Endothelial cell of hepatic sinusoid (primary cell): ENCODE measurements around the gene S1PR1.

Experiments
- in situ Hi-C: cut with HindIII; loops from 2 replicates; pipeline ENCODE4 v1.10.0; 2017; ENCODE audit warnings: low sequenced_read_pairs

Gene S1PR1

DNA sequence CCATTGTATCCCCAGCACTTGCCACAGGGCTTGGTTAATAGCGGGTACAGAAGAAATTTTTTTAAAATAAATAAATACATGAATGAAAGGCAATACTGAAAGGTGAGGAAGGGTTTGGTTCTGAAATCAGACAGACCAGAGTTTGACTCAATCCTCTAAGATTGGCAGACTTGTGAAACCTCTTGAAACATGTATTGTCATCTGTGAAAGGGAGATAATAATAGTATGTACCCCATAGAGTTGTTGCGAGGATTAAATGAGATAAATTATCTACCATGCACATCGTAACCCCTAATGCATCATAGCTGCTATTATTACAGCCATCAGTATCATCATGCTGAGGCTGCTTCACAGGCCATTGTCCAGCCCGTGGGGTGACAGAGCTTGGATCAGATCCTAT, 41.4 kb downstream of the S1PR1 start:
- in situ Hi-C loops: no loop called here

DNA sequence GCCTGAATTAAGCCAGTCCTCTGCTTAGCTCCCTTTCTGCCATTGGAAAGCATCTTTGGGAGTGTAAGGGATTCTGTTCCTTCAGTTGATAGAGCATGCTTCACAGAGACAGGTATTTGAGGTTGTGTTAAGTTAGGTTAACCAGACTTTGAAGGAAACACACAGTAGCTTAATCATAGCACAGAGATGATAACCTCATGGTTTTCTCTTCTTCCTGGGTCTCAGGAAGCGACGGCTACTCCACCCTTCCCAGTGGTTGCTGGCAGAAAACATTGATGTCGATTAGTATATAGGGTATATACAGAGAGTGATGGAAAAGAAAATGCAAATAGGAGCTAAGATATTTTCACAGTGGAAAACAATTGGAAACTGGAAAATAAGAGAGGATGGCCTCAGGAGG, 42.0 kb downstream of the S1PR1 start:
- in situ Hi-C loops: no loop called here

DNA sequence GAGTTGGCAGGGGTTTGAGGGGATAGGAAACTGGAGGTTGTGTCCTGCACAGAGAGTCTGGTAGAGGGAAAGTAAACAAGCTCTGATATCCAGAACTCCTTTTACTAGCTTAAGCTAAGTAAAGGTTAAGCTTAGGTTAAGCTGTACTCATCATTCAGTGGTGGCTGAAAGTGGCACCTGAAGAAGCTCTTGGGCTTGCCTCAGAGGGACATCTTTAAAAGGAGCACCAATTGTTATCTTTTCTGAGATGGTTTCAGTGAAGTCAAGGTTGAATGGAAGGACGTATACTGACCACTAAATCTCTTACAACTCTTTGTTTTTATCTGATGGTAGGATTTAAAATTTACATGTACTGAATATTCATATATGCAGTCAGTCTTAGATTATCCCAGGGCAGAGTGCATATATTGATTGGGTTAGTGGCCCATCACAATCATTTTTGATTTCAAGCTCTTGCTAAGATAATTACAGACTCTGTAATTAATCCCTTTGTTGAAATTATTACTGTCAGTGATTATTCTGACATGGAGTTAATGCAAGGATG, 43.3 kb downstream of the S1PR1 start:
- in situ Hi-C loops: no loop called here

DNA sequence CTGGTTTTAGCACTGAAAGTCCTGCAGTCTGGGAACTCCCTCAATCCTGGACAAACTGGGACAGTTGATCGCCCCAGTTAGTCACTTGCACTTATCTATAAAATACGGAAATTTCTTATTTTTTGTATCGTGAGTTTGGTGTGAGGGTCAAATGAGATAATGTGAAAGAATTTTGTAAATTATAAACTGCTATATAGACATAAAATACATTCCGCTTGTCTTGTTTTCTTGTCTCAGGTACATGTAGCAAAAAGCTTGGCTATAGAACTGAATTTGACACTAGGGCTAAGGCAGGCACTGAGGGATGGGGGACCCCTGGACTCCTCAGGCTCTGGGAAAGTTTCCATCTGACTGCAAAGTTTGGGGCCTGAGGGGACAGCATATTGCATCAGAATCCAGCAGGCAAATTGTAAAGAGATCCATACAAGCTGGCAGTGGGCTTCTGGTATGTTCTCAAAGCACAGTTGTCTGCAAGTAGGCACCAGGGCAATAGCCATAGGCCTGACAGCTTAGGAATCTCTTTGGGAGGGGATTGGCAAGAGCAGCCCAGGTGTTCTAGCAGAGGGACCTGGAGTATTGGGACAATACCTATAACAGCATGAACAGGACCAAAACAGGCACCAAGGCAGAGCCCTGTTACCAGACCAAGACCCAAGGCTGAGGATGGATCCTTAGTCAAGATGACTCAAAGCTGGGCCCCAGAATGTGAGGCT, 44.3 kb downstream of the S1PR1 start:
- in situ Hi-C loops: no loop called here

DNA sequence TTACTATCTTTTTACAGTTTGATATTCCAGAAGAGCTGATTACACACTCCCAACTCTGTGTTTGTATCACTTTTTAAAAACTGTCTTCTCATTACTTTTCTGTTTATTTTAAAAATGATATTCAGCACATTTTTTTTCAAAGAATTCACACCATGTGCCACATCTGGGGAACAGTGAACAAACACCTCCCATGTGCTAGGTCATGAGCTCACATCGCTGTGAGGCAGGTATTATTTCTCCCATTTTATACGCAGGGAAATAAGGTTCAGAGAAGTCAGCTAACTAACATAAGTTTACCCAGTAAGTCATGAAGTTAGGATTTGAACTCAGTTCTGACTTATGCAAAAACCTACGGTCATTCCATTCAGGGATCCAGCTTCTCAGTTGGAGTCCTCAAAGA, 44.9 kb downstream of the S1PR1 start:
- in situ Hi-C loops: no loop called here

DNA sequence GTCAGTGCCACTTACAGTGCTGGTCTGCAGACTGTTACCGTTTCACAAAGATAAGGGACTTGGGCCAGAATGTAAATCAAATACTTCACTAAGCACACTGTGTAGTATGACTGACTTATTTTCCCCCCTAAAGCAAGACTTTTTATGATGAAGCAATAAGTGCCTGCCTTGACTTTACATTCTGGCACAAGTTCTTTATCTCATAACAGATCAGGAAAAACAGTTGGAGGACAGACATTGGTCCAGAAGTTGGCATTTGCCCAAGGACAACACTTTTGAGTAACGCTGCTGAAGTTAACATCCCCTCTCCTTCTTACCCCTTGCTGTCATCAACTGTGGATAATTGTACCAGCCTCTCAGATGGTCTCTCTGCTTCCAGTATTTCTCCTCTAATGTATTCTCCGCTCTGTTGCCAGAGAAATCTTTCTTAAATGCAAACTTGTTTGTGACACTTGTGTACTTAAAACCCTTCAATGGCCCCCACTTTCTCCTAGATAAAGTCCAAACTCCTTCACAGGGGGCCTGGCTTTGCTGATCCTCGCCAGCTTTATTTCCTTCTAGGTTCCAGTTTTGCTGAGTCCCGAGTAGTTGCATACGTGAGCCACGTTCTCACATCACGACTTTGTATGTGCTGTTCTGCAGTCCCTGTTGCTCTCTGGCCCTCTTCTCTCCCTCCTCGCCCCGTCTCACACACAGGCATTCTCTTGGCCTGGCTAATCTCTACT, 45.7 kb downstream of the S1PR1 start:
- in situ Hi-C loops: no loop called here

DNA sequence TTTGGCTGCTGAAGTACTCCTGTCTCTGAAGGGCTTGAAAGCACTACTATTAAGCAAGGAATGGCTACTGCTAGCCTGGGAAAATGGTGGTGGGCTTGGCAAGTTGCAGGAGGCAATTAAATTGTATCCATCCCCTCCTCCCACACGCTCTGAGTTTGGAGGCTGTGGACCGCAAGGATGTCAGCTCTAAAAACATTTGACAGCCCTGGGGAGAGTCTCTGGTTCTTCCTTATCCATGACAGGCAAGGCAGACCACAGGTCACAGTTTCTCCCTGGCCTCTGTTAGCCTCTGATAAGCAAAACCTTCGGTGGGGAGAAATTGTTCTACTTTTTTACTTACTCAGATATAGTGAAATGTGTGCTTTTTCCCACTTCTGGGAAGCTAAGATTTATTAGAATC, 46.6 kb downstream of the S1PR1 start:
- in situ Hi-C loops: no loop called here

DNA sequence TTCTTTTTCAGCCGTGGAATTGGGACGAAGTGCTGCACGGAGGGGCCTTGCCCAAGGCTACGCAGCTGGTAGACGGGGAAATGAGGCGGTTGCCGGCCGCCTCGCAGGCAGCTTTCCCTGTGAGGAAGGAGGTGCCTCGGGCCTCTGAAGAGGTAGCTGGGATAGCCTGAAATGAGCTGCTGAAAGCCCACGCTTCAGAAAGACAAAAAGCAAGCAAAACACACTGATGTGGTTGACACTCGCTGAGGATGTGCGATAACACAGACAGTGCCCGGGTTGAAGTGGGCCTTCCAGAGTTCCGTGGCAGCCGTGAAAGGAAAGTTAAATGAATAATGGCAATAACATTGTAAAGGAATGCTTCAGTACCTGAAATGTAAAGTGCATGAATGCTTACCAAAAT, 47.2 kb downstream of the S1PR1 start:
- in situ Hi-C loops: no loop called here

DNA sequence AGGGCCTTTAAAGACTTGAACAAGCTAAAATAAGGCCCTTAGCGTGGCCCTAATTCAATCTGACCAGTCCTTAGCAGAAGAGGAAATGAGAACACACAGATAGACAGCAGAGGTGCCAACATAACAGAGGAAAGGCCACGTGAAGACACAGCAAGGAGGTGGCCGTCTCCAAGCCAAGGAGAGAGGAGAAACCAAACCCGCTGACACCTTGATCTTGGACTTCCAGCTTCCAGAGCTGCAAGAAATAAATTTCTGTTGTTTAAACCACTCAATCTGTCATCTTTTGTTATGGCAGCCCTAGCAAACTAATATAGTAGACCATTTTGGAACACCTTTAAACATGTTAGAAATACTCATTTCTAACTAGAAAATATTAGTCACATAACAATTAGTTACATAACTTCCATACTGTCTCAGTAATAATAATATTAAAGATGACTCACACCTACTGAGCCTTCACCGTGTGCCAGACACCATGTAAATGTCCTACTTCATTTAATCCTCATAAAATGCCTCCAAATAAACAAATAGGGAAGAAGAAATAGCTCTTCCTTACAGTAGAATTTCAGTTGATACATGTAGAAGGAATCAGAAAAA, 47.9 kb downstream of the S1PR1 start:
- in situ Hi-C loops: loop anchor here (5.0 kb wide), 1 partner anchor 367 kb away; no protein-coding TSS in a partner anchor

DNA sequence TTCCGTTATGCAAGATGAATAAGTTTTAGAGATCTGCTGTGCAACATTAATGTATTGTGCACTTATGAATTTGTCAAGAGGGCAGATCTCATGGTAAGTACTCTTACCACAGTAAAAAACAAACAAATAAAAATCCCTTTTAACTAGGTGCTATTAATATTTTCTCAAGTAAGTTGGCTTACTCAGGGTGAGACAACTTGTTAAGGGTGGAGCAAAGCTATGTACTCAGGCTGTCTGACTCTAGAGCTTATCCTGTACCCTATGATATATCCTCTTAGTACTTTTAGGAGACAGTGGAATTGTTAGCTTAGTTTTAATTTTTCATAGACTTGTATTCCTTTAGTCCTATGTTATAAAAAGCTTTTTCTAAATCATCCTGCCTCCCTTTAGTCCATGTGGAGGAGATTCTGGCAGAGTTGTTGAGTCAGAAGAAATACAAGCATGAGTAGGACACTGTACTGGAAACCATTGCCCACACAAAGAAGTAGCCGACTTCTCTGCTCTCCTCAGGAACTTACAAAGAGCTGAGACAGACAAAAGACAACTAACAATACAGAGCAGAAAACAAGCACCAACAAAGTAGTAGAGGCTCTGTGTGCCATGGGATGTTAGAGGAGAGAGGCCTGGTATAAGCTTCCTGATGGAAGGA, 49.2 kb downstream of the S1PR1 start:
- in situ Hi-C loops: loop anchor here (5.0 kb wide), 1 partner anchor 369 kb away; no protein-coding TSS in a partner anchor

DNA sequence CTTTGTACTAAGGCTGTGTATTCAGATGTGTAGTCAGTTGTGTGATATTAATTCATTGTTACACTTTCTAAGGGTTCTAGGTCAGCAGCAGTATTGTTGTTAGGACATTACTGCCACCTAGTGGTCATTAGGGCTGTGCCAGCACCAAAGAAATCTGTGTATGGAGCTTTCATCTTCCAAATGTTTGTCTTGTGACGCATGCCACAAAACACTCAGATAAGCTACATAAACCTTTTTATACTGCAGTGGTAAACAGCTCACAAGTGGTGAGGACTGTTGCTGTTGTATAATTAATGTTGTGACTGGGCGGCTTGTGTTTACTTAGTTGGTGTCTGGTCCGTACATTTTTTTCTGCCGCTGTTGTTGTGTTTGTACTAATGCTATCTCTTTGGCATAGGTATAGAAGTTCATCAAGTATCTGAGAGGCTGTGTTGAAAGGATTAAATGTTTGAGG, 51.7 kb downstream of the S1PR1 start:
- in situ Hi-C loops: loop anchor here (5.0 kb wide), 1 partner anchor 371 kb away; no protein-coding TSS in a partner anchor

DNA sequence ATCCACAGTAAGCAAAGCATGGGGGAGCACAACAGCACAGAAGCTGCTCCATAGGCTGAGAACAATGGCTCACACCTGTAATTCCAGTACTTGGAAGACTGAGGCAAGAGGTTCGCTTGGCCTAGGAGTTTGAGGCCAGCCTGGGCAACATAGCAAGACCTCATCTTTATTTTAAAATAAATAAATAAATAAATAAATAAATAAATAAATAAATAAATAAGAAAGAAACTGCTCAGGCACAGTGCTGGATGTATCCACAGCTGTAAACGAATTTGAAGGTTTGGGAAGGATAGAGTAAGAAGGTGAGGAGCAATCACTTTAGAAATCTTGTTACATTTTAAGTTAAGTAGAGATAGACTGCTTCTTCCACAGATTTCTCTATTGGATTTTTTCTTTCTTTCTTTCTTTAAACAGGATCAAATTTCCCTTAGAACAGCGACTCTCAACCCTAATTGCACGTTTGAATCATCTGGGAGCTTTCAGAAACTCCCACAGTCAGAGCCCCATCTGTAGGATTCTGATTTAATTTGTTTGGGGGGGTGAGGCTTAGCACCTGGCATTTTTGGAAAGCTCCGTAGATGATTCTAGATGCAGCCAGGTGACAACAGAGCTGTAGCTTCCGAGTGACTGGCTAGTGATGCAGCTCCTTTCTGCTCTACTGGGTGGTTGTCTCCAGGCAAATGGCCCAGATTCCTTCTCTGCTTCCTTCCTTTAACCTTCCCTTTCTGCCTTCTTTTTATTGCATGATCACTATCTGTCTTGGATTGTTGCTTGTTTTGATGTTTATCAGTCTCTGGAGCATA, 53.5 kb downstream of the S1PR1 start:
- in situ Hi-C loops: no loop called here
